Left renal cortex interstitium (tissue), 4 donors: ENCODE data around the gene SELENOI. TPM values are rescaled to one million over a fixed set of nuclear protein-coding genes. Genes with fewer than 3 reads are reported as not detected.
"Not testable (repeated sequence)": the region's sequence is repeated elsewhere in the genome, so short reads cannot be mapped to it uniquely, and the experiment has no call there.

Experiments used
- DNase-seq, 4 donors: peaks; one replicate each; pipeline ENCODE4 v3.0.0-alpha.2; 2013; ENCODE audit warnings: low read depth in 4 of 4, low spot score in 2 of 4, missing footprints in 1 of 4
- polyA plus RNA-seq, 4 donors: library from polyadenylated mRNA; unstranded; fragments of 120-200 nt; gene quantifications; one replicate each; pipeline ENCODE4 v1.2.1, GENCODE V29; 2013; ENCODE audit not compliant: insufficient read length in 4 of 4

SELENOI gene
- polyA plus RNA-seq = 10 to 100 TPM; 18.4 to 27.2 (median 21.0) TPM

GRCh38 chr2:26345545-26346453 lies at the start of gene SELENOI:
SELENOI (plus strand) TSS chr2:26346143; CDS start chr2:26346233, 90 bp downstream.
- DNase-seq = peak; percentile 98 to 99 (median 99)

- DNase-seq = no peak
Measured at GRCh38 chr2:26297061-26297460, 48.9 kb upstream of the SELENOI start.

GRCh38 chr2:26298286-26298637 lies 47.7 kb upstream of the SELENOI start:
- no peak for DNase-seq

- peak in 2 of 4 donors; percentile 44 to 56 for DNase-seq
Measured at GRCh38 chr2:26298638-26299393, 47.1 kb upstream of the SELENOI start.

- peak in 3 of 4 donors; percentile 65 to 75 (median 71) for DNase-seq
Measured at GRCh38 chr2:26299471-26300101, 46.4 kb upstream of the SELENOI start.

GRCh38 chr2:26300234-26300925 lies 45.6 kb upstream of the SELENOI start:
- DNase-seq = peak in 2 of 4 donors; percentile 24 to 48

GRCh38 chr2:26302846-26303245 lies 43.1 kb upstream of the SELENOI start:
- DNase-seq = no peak

GRCh38 chr2:26305094-26305493 lies 40.8 kb upstream of the SELENOI start:
- not testable (repeated sequence) for DNase-seq

GRCh38 chr2:26305540-26305939 lies 40.4 kb upstream of the SELENOI start:
- peak in 1 of 4 donors; percentile 17 for DNase-seq

GRCh38 chr2:26309921-26310320 lies 36.0 kb upstream of the SELENOI start:
- no peak for DNase-seq

GRCh38 chr2:26312471-26312870 lies 33.5 kb upstream of the SELENOI start:
- DNase-seq = no peak

- no peak for DNase-seq
Measured at GRCh38 chr2:26313446-26313845, 32.5 kb upstream of the SELENOI start.

GRCh38 chr2:26314243-26314642 lies 31.7 kb upstream of the SELENOI start:
- no peak for DNase-seq

- no peak for DNase-seq
Measured at GRCh38 chr2:26316041-26316440, 29.9 kb upstream of the SELENOI start.

GRCh38 chr2:26316845-26317244 lies 29.1 kb upstream of the SELENOI start:
- DNase-seq = no peak

GRCh38 chr2:26317377-26318105 lies 28.4 kb upstream of the SELENOI start:
- no peak for DNase-seq

- DNase-seq = no peak
Measured at GRCh38 chr2:26318950-26319349, 27.0 kb upstream of the SELENOI start.

GRCh38 chr2:26324479-26324878 lies 21.5 kb upstream of the SELENOI start:
- DNase-seq = not testable (repeated sequence)

- no peak for DNase-seq
Measured at GRCh38 chr2:26324903-26325302, 21.0 kb upstream of the SELENOI start.

GRCh38 chr2:26325851-26326250 lies 20.1 kb upstream of the SELENOI start:
- no peak for DNase-seq
